H1 (cell line): Measurements from ENCODE around the gene GGTLC2. TPM values are rescaled to one million over a fixed set of nuclear protein-coding genes. Genes with fewer than 3 reads are reported as not detected.

Experiments
- CTCF ChIA-PET: fragments of 300-600 bp; sonication (Branson Sonifier 250); formaldehyde crosslinking; loops from one replicate; lab custom pipeline; 2021; ENCODE audit not compliant: partially characterized antibody; lab: Charles Lee
- POLR2A ChIA-PET: fragments of 300-600 bp; sonication (Branson Sonifier 250); formaldehyde crosslinking; loops from one replicate; lab custom pipeline; 2021; ENCODE audit warnings: inconsistent platforms; ENCODE audit not compliant: partially characterized antibody; lab: Charles Lee
- DNase-seq, 2 experiments: peaks; one replicate each; pipeline versions ENCODE4 v3.0.0 to v3.0.0-alpha.2; 2010 to 2022; ENCODE audit warnings: low spot score in 2 of 2, low read depth in 1 of 2, mixed read lengths in 1 of 2
- FAIRE-seq: peaks from 2 replicates; lab custom pipeline; 2011; peaks lifted over from hg19 to GRCh38; lab: Jason Lieb, UNC
- H2AFZ ChIP-seq: 2 replicates; pipeline ENCODE4 v1.8.1; 2012; ENCODE audit warnings: low read length, inconsistent platforms
- H2AK5ac ChIP-seq: 2 replicates; pipeline ENCODE4 v1.6.1; 2013; ENCODE audit warnings: low read depth, low read length
- H2BK120ac ChIP-seq: replicated peaks from 2 replicates; pipeline ENCODE3; 2013; ENCODE audit warnings: low read depth, low read length, inconsistent platforms
- H2BK12ac ChIP-seq: 2 replicates; pipeline ENCODE4 v1.6.1; 2013; ENCODE audit warnings: low read depth, low read length
- H2BK15ac ChIP-seq: 2 replicates; pipeline ENCODE4 v1.6.1; 2013; ENCODE audit warnings: low read length
- H2BK20ac ChIP-seq: 2 replicates; pipeline ENCODE4 v1.6.1; 2013; ENCODE audit warnings: low read length
- H2BK5ac ChIP-seq: 2 replicates; pipeline ENCODE4 v1.6.1; 2013; ENCODE audit warnings: low read depth, low read length
- H3K14ac ChIP-seq: 2 replicates; pipeline ENCODE4 v1.6.1; 2013; ENCODE audit warnings: inconsistent platforms; ENCODE audit not compliant: insufficient read length
- H3K18ac ChIP-seq: 2 replicates; pipeline ENCODE4 v1.6.1; 2013; ENCODE audit warnings: low read length; ENCODE audit errors: extremely low read depth
- H3K23ac ChIP-seq: 2 replicates; pipeline ENCODE4 v1.6.1; 2013; ENCODE audit warnings: inconsistent platforms; ENCODE audit not compliant: insufficient read length
- H3K23me2 ChIP-seq: 2 replicates; pipeline ENCODE4 v1.6.1; 2013; ENCODE audit warnings: low read depth, low read length
- H3K27ac ChIP-seq: 2 replicates; pipeline ENCODE4 v1.6.1; 2011; ENCODE audit warnings: low read depth, low read length, inconsistent platforms
- H3K27me3 ChIP-seq, 4 experiments: replicated peaks in 1 of 4; 1 replicate in 1 of 4; 2 replicates in 3 of 4; pipeline versions ENCODE4 v1.6.1 to v1.8.1; 2011 to 2013; ENCODE audit warnings: low read length in 3 of 4, mild to moderate bottlenecking in 3 of 4, inconsistent platforms in 2 of 4, mixed read lengths in 2 of 4, moderate library complexity in 1 of 4; ENCODE audit not compliant: control insufficient read depth in 3 of 4, insufficient read depth in 3 of 4; ENCODE audit errors: extremely low read depth in 1 of 4
- H3K36me3 ChIP-seq, 4 experiments: 2 replicates each; pipeline versions ENCODE4 v1.6.1 to v1.8.1; 2011 to 2013; ENCODE audit warnings: mild to moderate bottlenecking in 4 of 4, low read length in 3 of 4, moderate library complexity in 2 of 4, control low read depth in 1 of 4, inconsistent platforms in 1 of 4; ENCODE audit not compliant: insufficient read depth in 4 of 4, control insufficient read depth in 2 of 4
- H3K4ac ChIP-seq: replicated peaks from 2 replicates; pipeline ENCODE3; 2013; ENCODE audit warnings: low read length, low read depth, mixed read lengths, inconsistent platforms; ENCODE audit not compliant: insufficient read length
- H3K4me1 ChIP-seq, 4 experiments: replicated peaks in 1 of 4; 1 replicate in 1 of 4; 2 replicates in 3 of 4; pipeline versions ENCODE4 v1.6.1 to v1.8.1; 2011 to 2013; ENCODE audit warnings: low read length in 3 of 4, inconsistent platforms in 2 of 4, mixed read lengths in 1 of 4; ENCODE audit not compliant: insufficient read depth in 4 of 4, control insufficient read depth in 3 of 4
- H3K4me2 ChIP-seq, 2 experiments: 2 replicates each; pipeline versions ENCODE4 v1.6.1 to v1.8.1; 2011 to 2013; ENCODE audit warnings: low read depth in 2 of 2, low read length in 2 of 2, control low read depth in 1 of 2, inconsistent platforms in 1 of 2, mild to moderate bottlenecking in 1 of 2; ENCODE audit not compliant: insufficient read depth in 1 of 2
- H3K4me3 ChIP-seq, 4 experiments: fragments of 200-600, 300-600 bp in 1 of 4; sonication (generic), shearing (Covaris generic), sonication (Bioruptor Twin) in 1 of 4; 2 replicates each; pipeline versions ENCODE4 v1.5.1 to v1.8.1; 2011 to 2016; ENCODE audit warnings: low read length in 4 of 4, low read depth in 3 of 4, control low read depth in 2 of 4, inconsistent platforms in 2 of 4, mild to moderate bottlenecking in 2 of 4, mixed read lengths in 1 of 4, moderate library complexity in 1 of 4; ENCODE audit not compliant: insufficient read depth in 2 of 4; ENCODE audit errors: extremely low read depth in 1 of 4
- H3K56ac ChIP-seq: replicated peaks from 2 replicates; pipeline ENCODE3; 2013; ENCODE audit warnings: low read depth, mild to moderate bottlenecking, mixed read lengths, low read length, inconsistent platforms; ENCODE audit not compliant: insufficient read length
- H3K79me1 ChIP-seq: 2 replicates; pipeline ENCODE4 v1.6.1; 2013; ENCODE audit warnings: low read depth, low read length, control low read depth
- H3K79me2 ChIP-seq, 2 experiments: 2 replicates each; pipeline versions ENCODE4 v1.6.1 to v1.8.1; 2012 to 2013; ENCODE audit warnings: low read length in 2 of 2, mild to moderate bottlenecking in 2 of 2, inconsistent platforms in 1 of 2; ENCODE audit not compliant: insufficient read depth in 2 of 2, control insufficient read depth in 1 of 2
- H3K9ac ChIP-seq, 4 experiments: replicated peaks in 1 of 4; 1 replicate in 1 of 4; 2 replicates in 3 of 4; pipeline versions ENCODE4 v1.6.1 to v1.8.1; 2011 to 2013; ENCODE audit warnings: low read depth in 3 of 4, low read length in 3 of 4, control low read depth in 2 of 4, mild to moderate bottlenecking in 2 of 4, moderate library complexity in 2 of 4, inconsistent platforms in 1 of 4; ENCODE audit errors: extremely low read depth in 1 of 4
- H3K9me3 ChIP-seq, 2 experiments: 2 replicates each; pipeline versions ENCODE4 v1.6.1 to v1.8.1; 2012 to 2013; ENCODE audit warnings: mild to moderate bottlenecking in 2 of 2, moderate library complexity in 2 of 2, control low read depth in 1 of 2, inconsistent platforms in 1 of 2, low read depth in 1 of 2, low read length in 1 of 2, mixed read lengths in 1 of 2; ENCODE audit not compliant: insufficient read depth in 2 of 2
- H4K20me1 ChIP-seq, 2 experiments: replicated peaks in 1 of 2; 2 replicates each; pipeline versions ENCODE3 to v1.8.1; 2011 to 2013; ENCODE audit warnings: inconsistent platforms in 2 of 2, low read length in 2 of 2, mild to moderate bottlenecking in 1 of 2; ENCODE audit not compliant: insufficient read depth in 2 of 2, control insufficient read depth in 1 of 2
- H4K5ac ChIP-seq: 2 replicates; pipeline ENCODE4 v1.6.1; 2013; ENCODE audit warnings: low read length, low read depth, mixed read lengths, inconsistent platforms; ENCODE audit not compliant: insufficient read length
- H4K8ac ChIP-seq: 2 replicates; pipeline ENCODE4 v1.8.0; 2013; ENCODE audit warnings: mild to moderate bottlenecking, moderate library complexity, low read length, inconsistent platforms; ENCODE audit not compliant: insufficient read depth; ENCODE audit errors: extremely low read depth
- H4K91ac ChIP-seq: replicated peaks from 2 replicates; pipeline ENCODE3; 2013; ENCODE audit warnings: low read length, mixed read lengths, inconsistent platforms; ENCODE audit not compliant: insufficient read length
- ASH2L ChIP-seq: fragments of 200-600, 300-600 bp; sonication (generic); IDR thresholded peaks from one replicate; pipeline ENCODE4 v1.7.1; 2017; ENCODE audit warnings: low read length
- BCL11A ChIP-seq, 2 experiments: IDR thresholded peaks; one replicate each; pipeline ENCODE4 v1.6.1; 2011; ENCODE audit warnings: low read depth in 2 of 2, low read length in 2 of 2, mild to moderate bottlenecking in 2 of 2
- CBX8 ChIP-seq: fragments of 300-800, 300-1000 bp; sonication (generic); IDR thresholded peaks from 2 replicates; pipeline ENCODE4 v1.7.1; 2016; ENCODE audit warnings: low read depth, low read length, borderline replicate concordance
- CHD2 ChIP-seq: IDR thresholded peaks from 2 replicates; pipeline ENCODE4 v1.6.1; 2012; ENCODE audit warnings: low read length, improper control_type of control experiment
- CREB1 ChIP-seq: IDR thresholded peaks from 2 replicates; pipeline ENCODE4 v1.6.1; 2012; ENCODE audit warnings: inconsistent platforms
- EGR1 ChIP-seq: IDR thresholded peaks from 2 replicates; pipeline ENCODE4 v1.6.1; 2011; ENCODE audit warnings: low read depth, low read length, borderline replicate concordance
- NANOG ChIP-seq: IDR thresholded peaks from 2 replicates; pipeline ENCODE4 v1.6.1; 2011; ENCODE audit warnings: low read length, low read depth, mild to moderate bottlenecking, inconsistent platforms; ENCODE audit not compliant: insufficient read depth, poor library complexity, severe bottlenecking
- POLR2AphosphoS5 ChIP-seq: IDR thresholded peaks from 2 replicates; pipeline ENCODE4 v1.6.1; 2011; ENCODE audit warnings: low read depth, low read length
- RAD21 ChIP-seq, 2 experiments: IDR thresholded peaks in 1 of 2; conservative IDR thresholded peaks in 1 of 2; 2 replicates each; pipeline ENCODE4 v1.6.1; 2011; ENCODE audit warnings: low read depth in 2 of 2, low read length in 2 of 2, improper control_type of control experiment in 1 of 2, inconsistent platforms in 1 of 2, mild to moderate bottlenecking in 1 of 2, moderate library complexity in 1 of 2
- RXRA ChIP-seq: IDR thresholded peaks from 2 replicates; pipeline ENCODE4 v1.6.1; 2011; ENCODE audit warnings: low read depth, mild to moderate bottlenecking, low read length, moderate library complexity; ENCODE audit not compliant: insufficient read depth
- TAF1 ChIP-seq: IDR thresholded peaks from 2 replicates; pipeline ENCODE4 v1.6.1; 2011; ENCODE audit warnings: mild to moderate bottlenecking, low read depth, low read length
- TAF7 ChIP-seq: optimal IDR thresholded peaks from 2 replicates; pipeline ENCODE3; 2011; ENCODE audit warnings: low read depth, mild to moderate bottlenecking, inconsistent platforms, low read length, moderate library complexity, borderline replicate concordance
- YY1 ChIP-seq: IDR thresholded peaks from 2 replicates; pipeline ENCODE4 v1.6.1; 2011; ENCODE audit warnings: low read depth, mild to moderate bottlenecking, low read length
- WGBS, 2 experiments: shearing (Covaris generic) in 1 of 2; methylation state at CpG; one replicate each; pipeline versions ENCODE4 v1.1.6 to v1.1.7; 2013 to 2015; ENCODE audit warnings: low lambda C conversion rate in 2 of 2, mixed read lengths in 2 of 2, inconsistent platforms in 1 of 2, low coverage in 1 of 2, missing lambda C conversion rate in 1 of 2; ENCODE audit not compliant: insufficient replicate concordance in 2 of 2, insufficient coverage in 1 of 2, insufficient read length in 1 of 2; ENCODE audit errors: extremely low coverage in 1 of 2, missing lambda C conversion rate in 1 of 2; 5-methylcytosine and 5-hydroxymethylcytosine counted together
- polyA plus RNA-seq, 7 experiments: library from polyadenylated mRNA; depleted of rRNA in 3 of 7; stranded (reverse) in 5 of 7; unstranded in 2 of 7; fragments of >200 nt in 5 of 7; fragments of 200-250 nt in 2 of 7; gene quantifications; 1 replicate in 5 of 7; 2 replicates in 1 of 7; 4 replicates in 1 of 7; pipeline versions ENCODE4 v1.2.1 to v1.2.3, GENCODE V29; 2011 to 2013; ENCODE audit warnings: missing spikeins in 2 of 7, mixed read lengths in 2 of 7
- total RNA-seq: library from RNA; stranded (reverse); fragmentation: NEBNext Ultra II Directional; extraction: Animal tissue kit (Norgen Biotek cat#: 25700); gene quantifications from 2 replicates; pipeline ENCODE4 v1.2.1, GENCODE V29; 2021
- TF ChIP-seq, protein P1 (sequence below): IDR thresholded peaks from 2 replicates; pipeline ENCODE4 v1.6.1; 2011; ENCODE audit warnings: low read length, improper control_type of control experiment

The GGTLC2 gene
- total and polyA plus RNA-seq, 2 of the 8 experiments (the other 6 are each of a cell fraction or from before 2014, with no cell fraction given): not detected

DNA sequence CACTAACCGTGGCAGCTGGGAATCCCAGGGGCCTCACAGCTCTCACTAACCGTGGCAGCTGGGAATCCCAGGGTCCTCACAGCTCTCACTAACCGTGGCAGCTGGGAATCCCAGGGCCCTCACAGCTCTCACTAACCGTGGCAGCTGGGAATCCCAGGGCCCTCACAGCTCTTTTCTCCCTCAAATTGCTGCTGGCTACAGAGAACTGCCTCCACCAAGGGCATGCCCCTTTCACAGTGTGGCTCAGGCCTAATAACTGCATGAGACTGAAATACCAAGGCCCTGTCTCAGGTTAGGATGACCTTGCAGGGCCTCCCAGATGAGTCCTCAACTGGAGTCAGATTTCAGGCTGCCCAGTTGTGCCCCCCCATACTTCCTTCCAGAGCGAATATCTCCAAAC lies 35.1 kb upstream of the GGTLC2 start:
- no peak overlapping the region for H3K4ac ChIP-seq
- H2BK20ac ChIP-seq: no peak overlapping the region
- H3K4me2 ChIP-seq: no peak overlapping the region
- no peaks in the 10 kb centered on the region for H3K36me3 ChIP-seq
- FAIRE-seq (no peak), DNase-seq (no peak)
- no peak overlapping the region for H3K14ac ChIP-seq
- no peak overlapping the region for H3K9ac ChIP-seq
- H2BK120ac ChIP-seq: no peak overlapping the region
- no peak overlapping the region for H3K23ac ChIP-seq
- H3K56ac ChIP-seq: no peak overlapping the region
- H2AK5ac ChIP-seq: no peak overlapping the region
- no peak overlapping the region for H4K8ac ChIP-seq
- no peak overlapping the region for H3K4me3 ChIP-seq
- H3K23me2 ChIP-seq: no peaks in the 10 kb centered on the region
- 78% methylated on average over 5 of the region's 5 CpGs; no CpG with 5 or more reads in 1 of the 2 experiments for WGBS, 2 experiments
- no peak overlapping the region for H2BK15ac ChIP-seq
- no peak overlapping the region for H4K91ac ChIP-seq
- H2AFZ ChIP-seq: no peak overlapping the region
- ChIA-PET CTCF (no interaction called here), POLR2A (no interaction called here)
- no peak overlapping the region for H3K27ac ChIP-seq
- H3K79me1 ChIP-seq: no peaks in the 10 kb centered on the region
- no peaks in the 10 kb centered on the region for H4K20me1 ChIP-seq
- peaks cover 0 to 2% (median 0%) of the 10 kb centered on the region in 4 experiments; a peak in 1 of 7 replicates for H3K4me1 ChIP-seq
- no peak overlapping the region for H4K5ac ChIP-seq
- no peaks in the 10 kb centered on the region for H3K79me2 ChIP-seq
- H3K9me3 ChIP-seq: peaks cover 20 to 44% of the 10 kb centered on the region in 2 experiments
- peaks cover 7 to 48% (median 23%) of the 10 kb centered on the region in 4 experiments; a peak in 6 of 7 replicates for H3K27me3 ChIP-seq
- H3K18ac ChIP-seq: no peak overlapping the region
- H2BK12ac ChIP-seq: no peak overlapping the region
- no peak overlapping the region for H2BK5ac ChIP-seq
- TF ChIP-seq CHD2 (no peak), TAF7 (no peak), RAD21 (IDR thresholded peaks at IDR 0.05 in 1 of 2, conservative IDR thresholded peaks at IDR 0.05 in 1 of 2; ENCODE audit: low read depth in 2 of 2, low read length in 2 of 2) (no peak), TAF1 (no peak), EGR1 (no peak), BCL11A (IDR thresholded peaks at IDR 0.05; ENCODE audit: low read depth in 2 of 2, low read length in 2 of 2) (no peak), NANOG (no peak), ASH2L (no peak), POLR2AphosphoS5 (no peak), CBX8 (no peak), CREB1 (no peak), RXRA (no peak), YY1 (no peak)
- TF ChIP-seq, protein P1, sequence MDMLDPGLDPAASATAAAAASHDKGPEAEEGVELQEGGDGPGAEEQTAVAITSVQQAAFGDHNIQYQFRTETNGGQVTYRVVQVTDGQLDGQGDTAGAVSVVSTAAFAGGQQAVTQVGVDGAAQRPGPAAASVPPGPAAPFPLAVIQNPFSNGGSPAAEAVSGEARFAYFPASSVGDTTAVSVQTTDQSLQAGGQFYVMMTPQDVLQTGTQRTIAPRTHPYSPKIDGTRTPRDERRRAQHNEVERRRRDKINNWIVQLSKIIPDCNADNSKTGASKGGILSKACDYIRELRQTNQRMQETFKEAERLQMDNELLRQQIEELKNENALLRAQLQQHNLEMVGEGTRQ: no peak
